Upper lobe of left lung (tissue), 6 donors: ENCODE measurements around the gene IVL. TPM values are rescaled to one million over a fixed set of nuclear protein-coding genes. Genes with fewer than 3 reads are reported as not detected.

Experiments
- ATAC-seq, 2 donors: fragments of 200-7000 bp; cut with Tn5 transposase; one replicate each; pipeline ENCODE4 v1.9.1; 2022; ENCODE audit warnings: mild to moderate bottlenecking in 2 of 2, moderate library complexity in 2 of 2; ENCODE audit not compliant: low FRiP score in 2 of 2
- DNase-seq, 2 donors: peaks; one replicate each; pipeline ENCODE4 v3.0.0-alpha.2; 2019 to 2020
- H3K27ac ChIP-seq, 4 donors: fragments of 200-600 bp; sonication (generic); one replicate each; pipeline ENCODE4 v1.5.1; 2016 to 2019
- H3K27me3 ChIP-seq, 4 donors: fragments of 200-600 bp; sonication (generic); one replicate each; pipeline ENCODE4 v1.5.1; 2017 to 2019
- H3K36me3 ChIP-seq, 4 donors: fragments of 200-600 bp; sonication (generic); one replicate each; pipeline ENCODE4 v1.5.1; 2016 to 2019
- H3K4me1 ChIP-seq, 4 donors: fragments of 200-600 bp; sonication (generic); one replicate each; pipeline ENCODE4 v1.5.1; 2018 to 2019
- H3K4me3 ChIP-seq, 4 donors: fragments of 200-600 bp; sonication (generic); one replicate each; pipeline ENCODE4 v1.5.1; 2017 to 2019; ENCODE audit warnings: mild to moderate bottlenecking in 2 of 4, moderate library complexity in 1 of 4
- H3K9me3 ChIP-seq, 4 donors: fragments of 200-600 bp; sonication (generic); one replicate each; pipeline ENCODE4 v1.5.1; 2018 to 2019
- CTCF ChIP-seq, 6 experiments: fragments of 450-650 bp in 4 of 6; fragments of 200-600 bp in 2 of 6; sonication (generic) in 2 of 6; IDR thresholded peaks; one replicate each; pipeline ENCODE4 v1.5.1; 2016 to 2019; ENCODE audit warnings: antibody characterized with exemption in 6 of 6
- EP300 ChIP-seq, 4 donors: sonication (generic); formaldehyde crosslinking; IDR thresholded peaks; one replicate each; pipeline ENCODE4 v1.5.1; 2017; ENCODE audit warnings: antibody characterized with exemption in 4 of 4, control low read depth in 2 of 4
- POLR2A ChIP-seq, 4 donors: fragments of 450-650 bp; IDR thresholded peaks; one replicate each; pipeline ENCODE4 v1.5.1; 2016 to 2017; ENCODE audit warnings: antibody characterized with exemption in 4 of 4, mild to moderate bottlenecking in 2 of 4
- POLR2AphosphoS5 ChIP-seq, 2 donors: sonication (generic); formaldehyde crosslinking; IDR thresholded peaks; one replicate each; pipeline ENCODE4 v1.5.1; 2017; ENCODE audit warnings: antibody characterized with exemption in 2 of 2
- WGBS, 2 donors: methylation state at CpG; one replicate each; pipeline ENCODE4 v1.1.5; 2017 to 2018; 5-methylcytosine and 5-hydroxymethylcytosine counted together
- total RNA-seq, 6 donors: library from RNA; depleted of rRNA in 4 of 6; stranded (reverse); fragments of >200 nt in 4 of 6; gene quantifications; one replicate each; pipeline versions ENCODE4 v1.1.0 to v1.2.1, GENCODE V29; 2016 to 2021
- donor health status: DM: no; HTN: no; CAD: no; lungs with moderate emphysema.
- donor health status: DM: no; HTN: yes; CAD: no; lungs with severe emphysema.

IVL gene
- total RNA-seq, 6 donors from 2014 or later, result 0.23 to 0.69 (median 0.35) TPM; not detected in 2

- no peak for TF ChIP-seq POLR2AphosphoS5 (IDR thresholded peaks at IDR 0.05)
- no peak for TF ChIP-seq EP300 (IDR thresholded peaks at IDR 0.05)
- no peak for TF ChIP-seq POLR2A (IDR thresholded peaks at IDR 0.05)
- no peak for TF ChIP-seq CTCF (IDR thresholded peaks at IDR 0.05)
- no peak overlapping the region for H3K4me3 ChIP-seq
- no peaks in the 10 kb centered on the region for H3K4me1 ChIP-seq
- no peaks in the 10 kb centered on the region for H3K27me3 ChIP-seq
- no peak overlapping the region for H3K27ac ChIP-seq
- H3K9me3 ChIP-seq, result no peaks in the 10 kb centered on the region
- no peaks in the 10 kb centered on the region for H3K36me3 ChIP-seq
- DNase-seq, result no peak
- no peak for ATAC-seq
- 65 to 71% methylated on average over 5 of the region's 5 CpGs for WGBS, 2 donors
These were observed 6.7 kb upstream of the IVL start for GRCh38 chr1:152901631-152902030.

DNA sequence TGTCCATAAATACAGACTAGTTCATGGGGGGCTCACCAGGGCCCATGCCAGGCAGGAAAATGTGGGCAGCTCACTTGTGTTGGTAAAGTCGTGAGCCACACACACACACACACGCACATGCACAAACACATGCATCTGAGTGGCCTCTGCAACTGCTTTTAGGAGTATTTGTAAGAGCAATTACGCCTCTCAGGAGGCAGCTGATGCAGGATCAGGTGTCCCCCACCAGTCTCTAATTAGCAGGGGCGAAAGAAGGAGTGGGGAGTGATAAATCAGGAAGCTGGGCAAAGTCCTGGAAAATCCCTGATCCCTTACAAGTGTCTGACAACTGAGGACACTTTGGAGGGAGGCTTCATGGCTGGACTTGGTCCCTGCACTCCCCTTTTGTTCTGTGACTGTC lies 5.7 kb upstream of the IVL start:
- TF ChIP-seq CTCF (IDR thresholded peaks at IDR 0.05) (no peak), EP300 (IDR thresholded peaks at IDR 0.05) (no peak), POLR2A (IDR thresholded peaks at IDR 0.05) (no peak), POLR2AphosphoS5 (IDR thresholded peaks at IDR 0.05) (no peak)
- Histone ChIP-seq H3K4me1 (no peaks in the 10 kb centered on the region), H3K4me3 (no peak overlapping the region), H3K27ac (no peak overlapping the region), H3K36me3 (no peaks in the 10 kb centered on the region), H3K27me3 (no peaks in the 10 kb centered on the region), H3K9me3 (no peaks in the 10 kb centered on the region)
- WGBS, 2 donors, result 57 to 64% methylated on average over 4 of the region's 4 CpGs
- DNase-seq, result no peak
- no peak for ATAC-seq

DNA sequence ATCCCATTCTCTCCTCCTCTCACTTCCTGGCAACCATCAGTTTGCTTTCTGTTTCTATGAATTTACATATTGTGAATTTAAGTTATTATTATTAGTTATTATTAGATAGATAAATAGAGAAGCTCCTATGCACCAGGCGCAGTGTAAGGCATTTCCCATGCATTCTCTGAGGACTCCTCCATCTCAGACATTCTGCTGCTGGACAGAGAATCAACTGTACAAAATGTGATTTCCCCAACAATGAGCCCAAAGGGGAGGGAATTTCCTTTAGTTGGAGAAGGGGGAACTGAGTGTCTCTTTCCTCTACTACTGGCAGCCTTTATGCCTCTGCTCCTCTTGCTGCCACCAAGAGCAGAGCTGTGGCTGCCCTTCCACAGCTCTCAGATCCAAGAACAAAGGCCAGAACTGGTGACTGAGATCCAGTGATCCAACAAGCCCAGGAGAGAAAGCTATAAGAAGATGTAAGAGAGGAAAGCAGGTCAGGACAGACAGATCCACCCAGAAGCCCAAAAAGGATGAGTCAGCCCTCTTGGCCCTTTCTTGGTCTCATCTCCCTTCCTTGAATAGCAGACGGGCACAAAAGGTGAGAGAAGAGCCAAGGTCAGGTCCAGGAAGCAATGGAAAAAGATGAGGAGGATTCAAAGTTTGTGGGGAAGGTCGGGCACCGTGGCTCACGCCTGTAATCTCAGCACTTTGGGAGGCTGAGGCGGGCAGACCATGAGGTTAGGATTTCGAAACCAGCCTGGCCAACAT lies 3.5 kb upstream of the IVL start:
- WGBS, 2 donors, result 78 to 80% methylated on average over 7 of the region's 7 CpGs

GRCh38 chr1:152906023-152906565 lies 2.3 kb upstream of the IVL start:
- Histone ChIP-seq H3K4me3 (no peak overlapping the region), H3K27me3 (no peaks in the 10 kb centered on the region), H3K27ac (no peak overlapping the region), H3K36me3 (no peaks in the 10 kb centered on the region), H3K9me3 (no peaks in the 10 kb centered on the region), H3K4me1 (no peaks in the 10 kb centered on the region)
- DNase-seq, result no peak
- TF ChIP-seq POLR2A (IDR thresholded peaks at IDR 0.05), result no peak
- TF ChIP-seq CTCF (IDR thresholded peaks at IDR 0.05), result no peak
- no peak for TF ChIP-seq POLR2AphosphoS5 (IDR thresholded peaks at IDR 0.05)
- TF ChIP-seq EP300 (IDR thresholded peaks at IDR 0.05), result no peak
- WGBS, 2 donors, result 63 to 66% methylated on average over 5 of the region's 5 CpGs
- peak in 1 of 2 donors; percentile 86 for ATAC-seq

More for the DNA sequence above, 3.5 kb upstream of the IVL start:
- H3K27me3 ChIP-seq, result no peaks in the 10 kb centered on the region
- no peak for ATAC-seq
- H3K4me3 ChIP-seq, result no peak overlapping the region
- no peaks in the 10 kb centered on the region for H3K9me3 ChIP-seq
- H3K4me1 ChIP-seq, result no peaks in the 10 kb centered on the region
- no peaks in the 10 kb centered on the region for H3K36me3 ChIP-seq
- H3K27ac ChIP-seq, result no peak overlapping the region
- no peak for DNase-seq
- TF ChIP-seq POLR2A (IDR thresholded peaks at IDR 0.05) (no peak), POLR2AphosphoS5 (IDR thresholded peaks at IDR 0.05) (no peak), CTCF (IDR thresholded peaks at IDR 0.05) (no peak), EP300 (IDR thresholded peaks at IDR 0.05) (no peak)

DNA sequence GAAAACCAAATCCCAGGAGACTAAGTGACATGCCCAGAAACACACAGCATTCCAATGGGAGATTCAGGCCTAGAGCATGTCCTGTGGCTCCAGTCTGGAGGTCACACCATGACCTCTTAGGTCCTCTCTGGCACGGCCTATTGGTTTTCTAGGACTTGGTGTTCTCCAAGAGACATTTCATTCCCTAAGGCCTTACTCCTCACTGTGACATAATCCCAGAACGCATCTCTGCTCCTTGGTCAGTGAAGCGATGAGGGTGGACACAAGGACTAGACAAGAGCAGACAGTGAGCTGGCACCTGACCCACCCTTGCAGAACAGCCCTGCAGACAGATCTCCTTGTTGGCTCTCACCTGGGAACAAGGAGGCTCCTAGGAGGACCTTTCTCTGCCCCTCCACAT lies 860 bp downstream of the IVL start:
- no peaks in the 10 kb centered on the region for H3K27me3 ChIP-seq
- H3K36me3 ChIP-seq, result no peaks in the 10 kb centered on the region
- 87 to 89% methylated on average over 3 of the region's 3 CpGs for WGBS, 2 donors
- H3K27ac ChIP-seq, result no peak overlapping the region
- no peak for ATAC-seq
- H3K9me3 ChIP-seq, result no peaks in the 10 kb centered on the region
- H3K4me1 ChIP-seq, result no peaks in the 10 kb centered on the region
- no peak overlapping the region for H3K4me3 ChIP-seq
- DNase-seq, result no peak
- TF ChIP-seq EP300 (IDR thresholded peaks at IDR 0.05), result no peak
- TF ChIP-seq CTCF (IDR thresholded peaks at IDR 0.05), result no peak
- no peak for TF ChIP-seq POLR2AphosphoS5 (IDR thresholded peaks at IDR 0.05)
- no peak for TF ChIP-seq POLR2A (IDR thresholded peaks at IDR 0.05)
